ENCODE data around the gene PEX14.

The PEX14 gene

DNA sequence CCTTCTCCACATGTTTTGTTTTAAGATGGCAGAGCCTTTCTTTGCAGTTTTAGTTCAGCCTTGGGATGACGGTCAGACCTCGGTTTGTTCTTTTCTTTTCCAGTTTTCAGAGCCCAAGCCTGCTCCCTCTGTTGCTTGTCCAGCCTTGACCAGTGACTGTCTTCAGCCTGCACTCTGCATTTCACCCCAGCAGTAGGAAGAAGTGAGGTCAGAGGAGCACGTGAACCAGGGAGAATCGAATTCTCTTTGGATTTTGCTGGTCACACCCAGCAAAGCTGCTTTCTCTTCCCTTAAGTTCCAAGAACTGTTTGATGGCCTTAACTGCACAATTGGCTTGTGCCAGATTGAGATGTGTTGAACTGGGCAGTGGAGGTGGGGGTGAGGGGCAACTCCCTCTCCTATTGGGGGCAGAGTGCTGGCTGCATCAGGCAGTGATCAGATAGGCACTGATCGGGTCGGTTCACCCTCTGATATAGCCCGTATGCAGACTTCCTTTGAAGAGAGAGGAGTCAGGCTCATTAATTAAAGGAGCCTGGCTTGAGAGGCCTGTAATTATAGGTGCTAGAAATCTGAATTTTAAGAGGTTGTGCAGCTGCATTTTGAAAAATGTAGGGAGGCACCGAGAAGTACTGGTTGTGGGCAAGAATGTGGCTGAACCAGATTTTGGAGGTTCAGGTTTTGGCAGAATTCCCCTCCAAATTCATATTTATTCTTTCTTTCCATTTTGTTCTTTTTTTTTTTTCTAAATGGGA lies 42.4 kb downstream of the PEX14 start:
- DNase-seq (ENCODE audit: low read depth) = no peak

DNA sequence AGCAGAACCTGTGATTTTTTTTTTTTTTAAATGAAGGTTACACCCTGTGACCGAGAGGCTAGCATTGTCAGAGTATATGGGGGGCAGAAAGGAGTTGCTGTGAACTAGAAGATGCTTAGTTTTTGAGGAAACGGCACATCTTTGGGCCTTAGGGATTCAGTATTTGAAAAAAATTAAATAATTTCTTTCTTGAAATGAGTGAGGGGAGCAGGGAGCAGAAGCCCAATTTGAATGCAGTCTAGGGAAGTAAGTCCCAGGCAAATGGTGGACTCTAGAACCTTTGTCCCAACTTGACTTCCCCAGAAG lies 42.9 kb downstream of the PEX14 start:
- DNase-seq (ENCODE audit: low read depth) = no peak

DNA sequence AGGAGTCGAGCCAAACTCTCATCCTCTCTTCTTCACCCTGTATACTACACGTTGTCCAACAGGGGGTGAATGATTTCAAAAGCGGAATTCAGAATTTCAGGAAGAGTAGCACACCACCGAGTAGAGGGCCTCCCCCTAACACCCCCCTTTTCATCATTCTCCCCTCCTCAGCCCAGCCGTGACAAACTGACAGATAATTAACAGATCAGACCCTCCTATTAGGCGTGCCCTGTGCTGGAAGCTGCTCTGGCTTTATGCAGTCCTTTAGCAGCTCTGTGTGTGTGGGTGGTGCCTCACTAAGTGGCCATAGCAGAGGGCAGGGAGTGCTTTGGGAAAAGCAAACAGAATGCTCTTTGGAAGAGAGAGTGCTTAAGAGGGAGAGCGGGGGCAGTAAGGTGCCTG lies 44.3 kb downstream of the PEX14 start:
- no peak for DNase-seq (ENCODE audit: low read depth)

DNA sequence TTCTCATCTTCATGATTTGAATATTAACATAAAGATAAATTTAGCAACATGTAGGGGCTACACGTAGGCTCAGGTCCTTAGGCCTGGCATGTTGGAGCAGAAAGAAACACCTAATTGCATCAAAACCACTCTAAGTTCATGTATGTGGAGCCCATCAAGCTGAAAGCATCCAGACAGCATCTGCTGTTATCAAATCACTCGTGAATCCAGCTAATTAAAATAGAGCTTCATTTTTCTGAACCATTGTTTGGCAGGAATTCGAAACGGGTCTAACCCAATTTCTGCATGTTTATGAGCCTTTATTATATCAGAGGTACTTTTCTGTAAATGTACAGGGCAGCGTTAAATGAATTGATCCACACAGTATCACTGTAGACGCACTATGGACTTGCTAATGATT lies 45.7 kb downstream of the PEX14 start:
- DNase-seq (ENCODE audit: low read depth) = no peak

DNA sequence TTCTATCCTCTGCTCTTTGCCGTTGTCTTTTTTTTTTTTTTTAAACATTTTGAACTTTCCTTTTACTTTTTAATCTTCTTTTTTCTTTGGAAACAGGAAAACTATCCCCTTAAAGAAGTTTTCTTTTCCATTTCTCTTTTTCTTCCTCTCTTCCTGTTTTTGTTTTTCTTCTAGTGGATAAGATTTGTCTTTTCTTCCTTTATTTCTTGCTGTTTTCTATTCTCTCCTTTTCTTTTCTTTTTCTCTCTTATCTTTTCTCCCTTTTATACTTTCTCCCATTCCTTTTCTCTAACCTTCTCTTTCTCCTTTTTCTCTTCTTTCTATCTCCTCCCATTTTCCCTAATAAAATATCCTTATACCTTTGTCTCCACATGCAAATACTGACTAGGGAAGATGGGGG lies 46.2 kb downstream of the PEX14 start:
- DNase-seq (ENCODE audit: low read depth) = no peak

DNA sequence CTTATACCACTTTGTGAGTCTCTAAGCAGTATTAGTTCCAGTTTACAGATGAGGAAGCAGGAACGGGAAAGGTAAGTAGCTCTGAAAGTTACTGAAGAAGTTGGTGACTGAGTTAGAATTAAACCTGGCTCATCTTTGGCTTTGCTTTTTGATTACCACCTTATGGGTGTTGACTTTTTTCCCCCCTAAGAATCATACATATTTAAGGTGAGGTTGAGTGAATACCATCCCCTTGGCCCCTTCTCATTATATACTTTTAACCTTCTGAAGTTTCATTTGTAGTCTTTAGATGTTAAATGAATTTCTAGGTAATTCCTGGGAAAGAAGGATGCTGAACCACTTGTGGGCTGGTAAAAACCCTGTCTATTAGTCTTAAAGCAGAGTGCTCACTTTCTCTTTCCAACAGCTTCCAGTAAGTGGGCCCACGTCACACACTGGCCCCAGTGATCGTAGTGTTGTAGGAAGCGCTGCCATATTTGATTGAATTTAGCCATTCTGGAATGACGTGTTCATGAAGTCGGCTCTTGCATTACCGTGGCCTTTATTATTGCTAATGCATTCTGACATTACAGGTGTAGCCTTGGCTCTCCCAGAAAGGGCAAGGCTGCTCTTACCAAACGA lies 46.9 kb downstream of the PEX14 start:
- DNase-seq (ENCODE audit: low read depth) = no peak

DNA sequence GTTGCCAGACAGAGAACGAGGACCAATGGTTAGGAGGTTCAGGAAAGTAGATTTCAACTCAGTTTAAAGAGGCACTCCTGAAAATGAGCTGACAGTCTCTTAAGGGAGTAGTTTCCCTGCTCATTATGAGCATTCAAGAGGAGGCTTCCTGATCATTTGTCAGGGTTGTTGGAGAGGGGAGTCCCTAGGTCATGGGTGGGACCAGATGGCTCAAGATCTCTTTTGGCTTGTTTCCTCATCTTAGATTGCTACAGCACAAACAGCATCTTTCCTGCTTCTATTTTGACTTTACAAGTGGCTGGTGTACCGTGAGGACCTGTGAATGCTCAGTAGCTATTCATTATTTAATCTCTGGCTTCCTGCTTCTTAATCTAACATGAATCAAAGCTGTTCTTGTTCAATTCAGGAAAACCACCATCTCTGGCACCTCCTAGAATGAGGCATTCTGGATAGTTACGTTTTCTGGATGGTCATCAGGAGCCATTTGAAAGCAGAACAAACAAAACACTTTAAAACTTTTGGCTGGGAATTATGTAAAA lies 47.6 kb downstream of the PEX14 start:
- no peak for DNase-seq (ENCODE audit: low read depth)

DNA sequence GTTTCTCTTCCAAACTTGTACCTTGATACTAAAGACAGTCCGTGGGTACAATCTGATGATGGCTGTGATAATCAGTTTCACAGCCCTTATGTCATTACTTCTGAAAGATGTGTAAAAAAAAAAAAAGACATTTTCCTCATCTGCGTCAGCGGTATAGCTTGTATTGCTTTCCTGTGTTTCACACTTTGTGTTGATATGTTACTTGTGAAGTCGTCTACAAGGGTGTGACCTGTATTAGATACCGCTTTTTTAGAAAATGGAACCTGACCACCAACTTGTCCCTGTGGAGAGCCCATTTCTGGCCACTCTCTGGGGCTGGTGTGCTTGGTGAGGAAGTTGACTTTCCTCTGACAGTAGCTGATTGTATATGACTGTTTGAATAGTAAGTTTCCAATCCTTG lies 50.5 kb downstream of the PEX14 start:
- DNase-seq (ENCODE audit: low read depth) = no peak

DNA sequence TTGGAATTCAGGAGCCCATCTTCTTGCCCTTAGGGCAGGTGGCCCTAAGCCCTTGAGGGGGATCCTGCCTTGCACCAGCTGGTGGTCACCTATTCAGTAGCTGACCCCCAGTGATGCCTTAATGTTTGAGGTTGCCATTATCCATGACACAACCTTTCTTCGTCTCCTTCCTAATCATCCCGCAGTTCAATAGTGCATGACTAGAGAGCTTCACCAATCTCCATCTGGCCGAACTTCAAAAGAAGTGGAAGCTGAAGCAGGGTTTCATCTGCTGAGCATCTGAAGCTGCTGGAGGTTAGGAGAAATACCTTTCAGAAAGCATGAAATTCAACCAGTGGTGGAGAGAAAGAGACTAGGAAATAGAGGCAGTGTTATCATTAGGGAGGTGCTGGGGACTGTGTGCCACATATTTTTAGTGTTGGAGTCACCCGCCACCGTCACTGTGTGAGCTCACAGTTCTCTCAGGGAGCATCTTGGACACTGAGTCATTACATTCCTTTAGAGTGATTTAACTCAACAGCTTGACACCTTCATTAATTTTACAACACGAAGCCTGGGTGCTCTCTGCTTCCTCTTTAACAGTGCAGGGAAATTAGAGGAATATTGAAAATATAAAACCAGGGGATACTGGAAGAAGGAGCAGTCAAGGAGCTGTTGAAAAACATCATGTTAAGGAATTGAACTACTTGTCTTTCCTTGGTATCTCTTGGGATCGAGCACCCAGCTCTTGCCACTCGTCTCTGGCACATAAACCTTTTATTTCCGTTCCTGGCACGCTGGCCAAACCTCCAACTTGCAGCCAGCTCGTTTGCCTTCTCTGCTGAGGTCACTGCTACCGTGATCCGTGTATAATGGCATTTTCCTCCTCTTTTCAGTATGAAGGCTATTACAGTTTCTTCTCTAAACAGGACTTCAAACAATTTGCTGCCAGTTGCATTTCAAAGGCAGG lies 53.6 kb downstream of the PEX14 start:
- no peak for DNase-seq (ENCODE audit: low read depth)

DNA sequence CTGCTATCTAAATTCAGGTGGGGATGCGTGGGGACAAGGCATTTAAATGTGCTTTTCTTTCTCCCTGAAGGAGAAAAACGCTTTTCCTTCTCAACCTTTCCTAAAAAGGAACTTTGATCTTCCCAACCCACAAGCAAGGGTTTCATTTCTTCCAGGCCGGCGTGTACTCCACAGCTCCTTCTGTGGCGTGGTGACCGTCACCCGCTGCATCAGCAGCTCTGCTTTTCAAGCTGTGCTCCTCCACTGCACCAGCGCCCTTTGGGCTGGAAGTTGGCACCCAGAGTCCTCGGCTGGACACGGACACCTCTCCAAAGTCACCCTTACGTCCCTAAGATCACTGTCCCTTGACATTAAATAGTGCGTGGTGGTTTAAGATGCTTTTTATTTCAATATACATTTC lies 54.3 kb downstream of the PEX14 start:
- no peak for DNase-seq (ENCODE audit: low read depth)

DNA sequence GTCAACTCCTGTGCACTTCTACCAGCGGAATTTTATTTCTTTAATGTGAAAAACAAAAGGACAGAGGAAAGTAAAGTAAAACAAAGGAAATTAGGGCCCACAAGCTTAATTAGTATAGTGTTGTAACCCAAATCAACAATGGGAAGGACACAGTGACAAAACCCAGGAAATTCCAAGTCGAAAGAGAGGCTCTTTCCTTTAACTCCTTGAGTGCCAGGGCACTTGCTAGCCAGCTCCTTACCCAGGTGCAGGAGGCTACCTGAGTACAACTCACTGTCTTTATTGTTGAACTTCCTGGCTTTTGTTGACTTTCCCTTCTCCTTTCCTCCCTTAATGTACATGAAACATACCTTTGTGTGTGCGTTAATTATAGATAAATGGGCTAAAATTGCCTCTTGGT lies 55.0 kb downstream of the PEX14 start:
- DNase-seq (ENCODE audit: low read depth) = no peak

DNA sequence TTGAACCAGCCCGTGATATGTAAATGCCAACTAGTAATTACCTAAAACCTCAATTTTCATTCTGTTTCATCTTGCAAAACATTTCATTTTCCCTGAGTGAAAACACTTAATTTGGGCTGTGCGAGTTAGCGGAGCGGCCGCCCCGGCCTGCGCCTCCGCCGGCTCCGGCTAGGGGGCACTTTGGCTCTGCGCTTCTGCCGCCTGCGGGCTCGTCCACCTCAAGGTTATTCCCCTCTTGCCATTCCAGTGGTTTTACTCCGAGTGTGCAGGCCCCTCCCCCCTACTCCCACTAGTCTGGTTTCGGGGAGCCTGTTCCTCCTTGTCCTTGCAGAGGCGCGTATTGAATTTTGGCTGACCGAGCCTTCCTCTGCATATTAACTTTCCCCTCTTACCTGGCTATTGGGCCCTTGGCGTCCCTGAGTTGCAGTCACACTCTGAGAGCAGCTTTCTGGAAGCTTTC lies 55.6 kb downstream of the PEX14 start:
- DNase-seq (ENCODE audit: low read depth) = no peak

DNA sequence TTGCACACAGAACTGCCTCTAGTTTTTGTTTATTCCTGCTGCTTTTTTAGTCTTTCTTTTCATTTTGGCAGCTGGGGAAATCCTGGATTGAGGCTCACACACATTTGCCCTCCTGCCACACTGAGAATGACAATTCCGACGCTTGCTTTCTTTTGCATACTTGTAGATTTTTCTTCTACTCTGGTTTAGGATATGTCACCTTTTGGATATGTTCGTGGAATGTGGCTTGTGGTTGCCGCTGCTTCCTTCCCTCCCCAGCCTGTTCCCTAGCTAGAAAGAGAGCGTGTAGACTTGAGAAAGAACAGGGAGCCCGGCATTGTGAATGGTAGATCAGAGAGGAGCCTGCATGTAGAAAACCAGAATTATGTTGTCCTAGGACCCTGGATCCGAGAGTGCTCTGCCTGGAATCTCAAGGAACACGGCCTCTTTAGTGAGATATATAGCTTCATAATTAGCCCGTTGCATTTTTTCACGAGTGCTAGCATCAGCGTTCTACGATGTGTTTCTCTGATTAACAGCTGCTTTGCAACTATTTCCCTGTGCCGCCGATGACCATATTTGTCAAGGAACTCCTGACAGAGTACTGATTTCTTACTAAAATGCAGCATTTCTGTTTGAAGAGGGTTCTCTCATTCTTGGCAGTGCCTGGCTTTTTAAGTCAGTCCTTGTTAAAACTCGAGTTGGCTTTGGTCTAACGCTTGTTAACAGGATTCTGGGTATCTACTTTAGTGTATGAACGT lies 56.2 kb downstream of the PEX14 start:
- no peak for DNase-seq (ENCODE audit: low read depth)

DNA sequence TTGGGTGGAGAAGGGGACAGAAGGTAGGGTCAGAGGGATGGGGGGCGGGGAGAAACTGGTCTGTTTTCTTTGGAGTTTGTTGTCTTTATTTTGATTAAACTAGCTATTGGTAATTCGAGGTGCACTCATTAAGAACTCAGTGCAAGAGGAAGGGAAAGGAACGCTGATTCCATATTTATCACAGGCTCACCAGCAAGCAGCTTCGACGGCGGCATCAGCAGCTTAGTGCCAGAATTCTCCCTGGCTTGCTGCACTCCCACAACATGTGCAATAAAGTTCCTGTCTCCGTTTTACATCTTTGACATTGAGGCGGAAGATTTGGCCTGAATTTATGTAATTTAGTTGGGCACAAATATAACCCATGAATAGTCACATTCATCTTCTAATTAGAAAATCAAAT lies 57.6 kb downstream of the PEX14 start:
- DNase-seq (ENCODE audit: low read depth) = no peak

DNA sequence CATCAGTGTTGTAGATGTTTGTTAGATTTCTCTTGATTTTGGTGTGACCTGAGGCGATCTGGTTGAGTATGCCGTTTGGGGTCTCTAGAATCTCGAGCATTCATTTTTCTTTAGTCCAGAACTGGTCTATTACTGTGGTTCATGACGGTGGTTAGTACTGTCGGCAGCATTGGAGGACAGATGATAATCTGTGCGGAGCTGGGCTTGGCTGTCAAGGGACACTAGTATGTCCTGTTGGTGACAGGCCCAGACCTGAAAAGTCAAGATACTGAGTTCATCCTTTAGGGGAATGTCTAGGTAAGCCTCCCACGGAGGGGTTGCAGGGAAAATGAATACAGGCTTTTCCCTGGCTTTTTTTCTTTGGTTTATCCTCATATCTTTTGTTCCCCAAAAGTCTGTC lies 59.8 kb downstream of the PEX14 start:
- DNase-seq (ENCODE audit: low read depth) = no peak

DNA sequence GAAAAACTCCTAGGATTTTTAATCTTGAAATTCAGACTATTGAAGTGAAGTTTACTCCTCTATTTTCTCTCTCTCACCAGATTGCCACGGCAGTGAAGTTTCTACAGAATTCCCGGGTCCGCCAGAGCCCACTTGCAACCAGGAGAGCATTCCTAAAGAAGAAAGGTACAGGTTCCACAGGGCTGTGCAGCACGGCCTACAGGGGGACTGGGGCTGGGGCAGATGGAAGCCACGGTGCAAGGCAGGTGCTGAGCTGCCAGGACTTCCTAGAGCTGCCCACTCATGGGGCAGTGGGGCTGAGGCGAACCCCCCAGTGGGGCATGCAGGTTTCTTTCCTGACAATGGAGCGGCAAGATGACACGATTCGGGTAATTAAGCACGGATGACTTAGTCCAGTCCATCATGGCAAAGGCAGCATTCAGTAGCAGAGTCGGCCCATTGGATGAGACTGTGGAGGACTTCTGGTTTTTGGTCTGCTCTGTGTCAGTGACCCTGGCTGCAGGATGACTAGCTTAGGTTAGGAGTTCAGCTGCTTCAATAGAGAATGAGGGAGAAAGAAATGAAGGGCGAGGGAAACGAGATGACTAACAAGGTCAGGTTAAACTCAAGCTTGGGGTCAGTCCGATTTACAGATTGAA lies 61.5 kb downstream of the PEX14 start:
- DNase-seq (ENCODE audit: low read depth) = no peak

DNA sequence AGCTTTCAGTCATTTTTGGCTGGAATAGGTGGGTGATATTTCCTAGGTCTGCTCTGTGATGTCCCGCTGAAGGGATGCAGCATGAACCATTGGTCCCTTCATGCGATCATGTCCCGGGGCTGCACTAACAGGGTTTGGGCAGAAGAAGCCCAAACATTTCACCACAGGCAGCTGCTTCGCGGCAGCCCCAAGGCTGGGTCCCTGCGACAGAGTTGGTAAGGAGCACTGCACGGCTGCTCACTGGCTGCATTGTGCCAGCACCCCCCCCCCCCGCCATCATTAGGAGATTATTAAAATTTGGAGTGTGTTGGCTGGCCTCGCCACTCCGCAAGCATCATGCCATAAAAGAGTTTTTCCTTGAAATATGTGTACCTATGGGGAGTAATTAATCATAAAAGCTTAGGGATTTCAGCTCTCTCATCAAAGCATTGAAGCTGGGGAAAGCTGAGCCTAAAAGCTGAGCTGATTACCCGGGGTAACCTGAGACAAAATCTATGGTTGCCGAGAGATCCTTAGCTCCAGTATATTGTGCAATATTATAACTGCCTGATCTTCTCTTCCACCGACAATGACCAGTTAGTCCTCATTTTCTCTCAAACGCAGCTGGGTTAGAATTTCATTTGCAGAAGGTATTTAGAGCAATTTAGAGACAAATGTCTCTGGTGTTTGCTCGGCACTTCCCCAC lies 62.5 kb downstream of the PEX14 start:
- DNase-seq (ENCODE audit: low read depth) = no peak

DNA sequence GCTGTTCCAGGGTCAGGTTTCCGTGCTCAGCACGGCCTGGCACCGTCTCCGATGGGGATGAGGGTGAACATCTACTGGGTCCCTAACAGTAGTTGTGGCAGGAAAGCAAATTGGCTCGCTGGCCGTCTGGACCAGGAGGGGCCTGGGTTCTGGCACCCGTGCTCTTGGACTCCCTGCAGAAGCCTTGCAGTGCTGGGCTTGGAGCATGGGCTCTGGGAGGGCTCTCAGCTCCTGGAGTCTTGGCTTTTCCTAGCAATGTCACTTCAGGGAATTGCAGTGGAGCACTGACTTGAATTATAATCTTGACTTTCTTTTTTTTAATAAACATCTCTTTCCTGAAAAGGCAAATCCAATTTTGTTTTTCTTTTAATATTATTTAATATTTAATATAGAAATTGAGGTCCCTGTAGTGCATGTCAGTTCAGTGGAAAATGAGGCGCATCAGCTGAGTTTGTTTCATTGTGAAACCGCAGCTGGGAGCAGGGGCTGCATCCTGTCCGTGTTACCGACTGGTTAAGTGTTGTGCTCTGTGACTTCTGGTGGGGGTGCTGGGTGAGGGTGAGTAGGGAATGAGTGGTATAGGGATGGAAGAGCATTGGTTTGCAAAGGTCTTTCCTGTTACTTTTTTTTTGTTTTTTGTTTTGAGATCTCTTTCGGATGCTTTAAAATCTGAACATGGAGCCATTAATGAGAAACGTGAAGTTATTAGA lies 64.1 kb downstream of the PEX14 start:
- no peak for DNase-seq (ENCODE audit: low read depth)

DNA sequence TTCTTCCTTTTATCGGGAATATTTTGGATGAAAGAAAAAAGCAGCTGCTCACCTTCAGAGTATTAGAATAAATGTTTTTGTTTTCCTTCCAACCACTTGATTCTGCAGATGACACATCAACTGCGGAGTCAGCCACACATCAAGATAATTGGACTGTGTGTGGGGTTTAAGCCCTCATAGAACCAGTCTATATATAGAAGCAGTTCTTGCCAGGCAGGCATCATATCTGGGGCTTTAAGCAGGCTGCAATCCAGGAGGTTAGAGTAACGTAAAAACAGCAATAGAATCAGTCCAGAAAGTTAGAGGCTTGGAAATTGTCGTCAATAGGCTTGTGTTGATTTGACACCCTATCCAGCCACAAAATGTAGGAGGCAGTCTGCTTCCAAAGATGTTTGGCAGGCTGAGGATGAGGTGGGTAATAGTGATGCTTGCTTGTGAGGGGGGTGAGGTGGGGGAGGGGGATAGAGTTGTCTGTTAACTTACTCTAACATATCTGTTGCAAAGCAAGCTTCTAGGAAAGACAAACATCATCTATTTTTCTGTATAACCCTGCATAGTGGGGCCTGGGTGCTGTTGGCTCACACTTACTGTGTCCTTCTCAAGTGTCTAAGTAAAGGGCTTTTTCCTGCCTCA lies 64.8 kb downstream of the PEX14 start:
- DNase-seq (ENCODE audit: low read depth) = no peak
